ENCODE measurements around the gene CTDNEP1.

The CTDNEP1 gene

DNA sequence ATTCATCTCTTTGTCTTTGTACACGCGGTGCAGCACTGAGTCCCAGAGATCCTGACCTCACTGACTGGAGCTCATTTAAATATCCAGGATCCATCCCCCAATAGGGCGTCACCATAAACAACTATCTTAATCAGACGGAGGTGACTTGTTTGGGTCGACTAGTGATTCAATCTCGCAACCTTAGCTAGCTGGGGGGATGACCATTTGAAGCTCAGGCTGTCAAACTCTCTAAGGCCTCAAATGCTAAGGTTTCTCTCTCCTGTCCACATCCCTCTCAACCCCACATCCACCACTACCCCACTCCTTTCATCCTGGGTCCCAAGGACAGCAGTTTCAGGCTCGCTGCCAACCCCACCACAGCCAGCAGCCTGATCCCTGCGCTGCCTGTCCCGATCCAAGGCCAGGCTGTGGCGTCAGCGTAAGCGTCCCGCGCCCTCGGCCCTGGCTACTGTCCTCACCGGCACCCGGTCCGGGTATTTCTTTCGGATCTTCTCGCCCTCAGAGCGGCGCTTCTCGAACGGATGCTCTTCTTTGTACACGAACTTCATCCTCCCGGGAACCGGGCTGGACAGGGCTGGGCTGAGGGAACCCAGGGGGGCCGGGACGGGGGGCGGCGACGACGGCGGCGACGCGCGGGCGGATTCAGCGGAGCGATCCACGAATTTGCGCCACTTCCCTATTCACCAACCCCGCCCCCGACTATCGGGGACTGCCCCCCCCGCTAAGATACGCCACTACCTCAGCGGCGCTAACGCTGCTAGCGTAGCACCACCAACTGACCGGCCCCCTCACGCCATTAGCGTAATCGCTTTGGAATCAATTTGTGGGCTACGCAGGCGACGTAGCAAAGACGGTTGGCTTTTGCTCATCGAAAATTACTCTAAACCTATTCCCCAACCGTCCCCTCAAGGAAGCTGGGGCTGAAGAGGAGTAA, 9.5 kb downstream of the CTDNEP1 start, which contains the start of gene GABARAP:
Gene GABARAP, minus strand, starts transcription at position 667 of the 934 bp plus-strand sequence. Its CDS starts 119 bp downstream, at position 548.
- peak within 1 kb of the TSS; percentile 92 for H3K4me2 ChIP-seq (ENCODE audit: low read depth, low read length, poor library complexity, severe bottlenecking)
- H3K4me3 ChIP-seq (ENCODE audit: insufficient read depth, low read length, poor library complexity, severe bottlenecking) = peak within 1 kb of the TSS; percentile 90
- no peaks in the 10 kb centered on the region for H3K27me3 ChIP-seq (ENCODE audit: low read length)
- peaks cover 4% of the 10 kb centered on the region; the same call in 1 of the 2 replicates for H4K20me1 ChIP-seq (ENCODE audit: low read depth, low read length)
- TF ChIP-seq, protein P1, sequence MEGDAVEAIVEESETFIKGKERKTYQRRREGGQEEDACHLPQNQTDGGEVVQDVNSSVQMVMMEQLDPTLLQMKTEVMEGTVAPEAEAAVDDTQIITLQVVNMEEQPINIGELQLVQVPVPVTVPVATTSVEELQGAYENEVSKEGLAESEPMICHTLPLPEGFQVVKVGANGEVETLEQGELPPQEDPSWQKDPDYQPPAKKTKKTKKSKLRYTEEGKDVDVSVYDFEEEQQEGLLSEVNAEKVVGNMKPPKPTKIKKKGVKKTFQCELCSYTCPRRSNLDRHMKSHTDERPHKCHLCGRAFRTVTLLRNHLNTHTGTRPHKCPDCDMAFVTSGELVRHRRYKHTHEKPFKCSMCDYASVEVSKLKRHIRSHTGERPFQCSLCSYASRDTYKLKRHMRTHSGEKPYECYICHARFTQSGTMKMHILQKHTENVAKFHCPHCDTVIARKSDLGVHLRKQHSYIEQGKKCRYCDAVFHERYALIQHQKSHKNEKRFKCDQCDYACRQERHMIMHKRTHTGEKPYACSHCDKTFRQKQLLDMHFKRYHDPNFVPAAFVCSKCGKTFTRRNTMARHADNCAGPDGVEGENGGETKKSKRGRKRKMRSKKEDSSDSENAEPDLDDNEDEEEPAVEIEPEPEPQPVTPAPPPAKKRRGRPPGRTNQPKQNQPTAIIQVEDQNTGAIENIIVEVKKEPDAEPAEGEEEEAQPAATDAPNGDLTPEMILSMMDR (IDR thresholded peaks at IDR 0.05; ENCODE audit: insufficient read depth, low read length, poor library complexity, severe bottlenecking) = no peak
- TF ChIP-seq EZH2phosphoT487 (conservative IDR thresholded peaks at IDR 0.05; ENCODE audit: low read length) = no peak
- no peaks in the 10 kb centered on the region for H3K9me3 ChIP-seq (ENCODE audit: insufficient read depth, low read length)
- H3K36me3 ChIP-seq (ENCODE audit: low read length) = no peaks in the 10 kb centered on the region; the same call in 1 of the 2 replicates
- no peaks in the 10 kb centered on the region for H3K9me2 ChIP-seq (replicated peaks; ENCODE audit: insufficient read depth, low read length)
- peak within 1 kb of the TSS; percentile 76 for H2AFZ ChIP-seq (ENCODE audit: low read depth, low read length, severe bottlenecking)
- peak within 1 kb of the TSS; percentile 84 for H3K27ac ChIP-seq (ENCODE audit: low read depth, low read length)
- peaks cover 50% of the 10 kb centered on the region for H3F3A ChIP-seq (ENCODE audit: insufficient read depth)
- peak within 1 kb of the TSS; percentile 97 for H3K9ac ChIP-seq (ENCODE audit: low read length)
- H3K79me2 ChIP-seq (ENCODE audit: insufficient read depth, low read length) = peaks cover 37% of the 10 kb centered on the region

DNA sequence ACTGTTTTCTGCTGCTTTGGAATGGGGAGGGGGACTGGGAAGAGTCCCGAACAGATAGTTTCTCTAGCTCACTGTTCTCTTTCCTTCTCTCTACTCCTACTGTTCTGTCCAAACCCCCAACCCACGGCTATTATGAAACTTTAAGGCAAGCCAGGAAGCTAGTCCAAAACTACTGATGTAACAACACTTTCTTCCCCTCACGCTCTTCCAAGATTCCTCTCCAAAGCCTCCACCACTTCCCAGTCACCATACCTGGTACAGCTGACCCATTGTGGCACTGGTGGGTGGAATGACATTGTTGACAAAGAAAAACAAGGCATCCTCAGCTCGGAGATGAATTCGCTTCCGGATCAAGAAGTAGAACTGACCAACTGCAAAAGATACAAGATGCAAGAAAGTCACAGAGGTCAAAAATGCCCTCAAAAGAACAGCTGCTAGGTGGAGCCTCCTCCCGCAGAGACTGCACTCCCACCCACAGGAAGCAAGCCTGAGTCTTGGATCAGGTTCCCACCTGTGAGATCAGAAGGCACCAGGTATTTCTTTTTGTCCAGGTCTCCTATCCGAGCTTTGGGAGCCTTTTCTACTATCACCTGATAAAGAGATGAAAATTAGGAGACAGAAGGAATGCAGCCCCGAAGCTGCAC, 10.3 kb downstream of the CTDNEP1 start:
- peak overlapping the region; percentile 92 for H3K4me2 ChIP-seq (ENCODE audit: low read depth, low read length, poor library complexity, severe bottlenecking)
- H3K36me3 ChIP-seq (ENCODE audit: low read length) = no peaks in the 10 kb centered on the region; the same call in 1 of the 2 replicates
- H3K27me3 ChIP-seq (ENCODE audit: low read length) = no peaks in the 10 kb centered on the region
- peaks cover 6% of the 10 kb centered on the region; the same call in 1 of the 2 replicates for H4K20me1 ChIP-seq (ENCODE audit: low read depth, low read length)
- no peaks in the 10 kb centered on the region for H3K9me2 ChIP-seq (replicated peaks; ENCODE audit: insufficient read depth, low read length)
- H3K9ac ChIP-seq (ENCODE audit: low read length) = peak overlapping the region; percentile 97
- H3K27ac ChIP-seq (ENCODE audit: low read depth, low read length) = peak overlapping the region; percentile 84
- H2AFZ ChIP-seq (ENCODE audit: low read depth, low read length, severe bottlenecking) = no peak overlapping the region
- no peaks in the 10 kb centered on the region for H3K9me3 ChIP-seq (ENCODE audit: insufficient read depth, low read length)
- H3K79me2 ChIP-seq (ENCODE audit: insufficient read depth, low read length) = peaks cover 33% of the 10 kb centered on the region
- peaks cover 54% of the 10 kb centered on the region for H3F3A ChIP-seq (ENCODE audit: insufficient read depth)
- H3K4me3 ChIP-seq (ENCODE audit: insufficient read depth, low read length, poor library complexity, severe bottlenecking) = peak overlapping the region; percentile 90
- no peak for TF ChIP-seq EZH2phosphoT487 (conservative IDR thresholded peaks at IDR 0.05; ENCODE audit: low read length)
- TF ChIP-seq, protein P1 (IDR thresholded peaks at IDR 0.05; ENCODE audit: insufficient read depth, low read length, poor library complexity, severe bottlenecking) = no peak

DNA sequence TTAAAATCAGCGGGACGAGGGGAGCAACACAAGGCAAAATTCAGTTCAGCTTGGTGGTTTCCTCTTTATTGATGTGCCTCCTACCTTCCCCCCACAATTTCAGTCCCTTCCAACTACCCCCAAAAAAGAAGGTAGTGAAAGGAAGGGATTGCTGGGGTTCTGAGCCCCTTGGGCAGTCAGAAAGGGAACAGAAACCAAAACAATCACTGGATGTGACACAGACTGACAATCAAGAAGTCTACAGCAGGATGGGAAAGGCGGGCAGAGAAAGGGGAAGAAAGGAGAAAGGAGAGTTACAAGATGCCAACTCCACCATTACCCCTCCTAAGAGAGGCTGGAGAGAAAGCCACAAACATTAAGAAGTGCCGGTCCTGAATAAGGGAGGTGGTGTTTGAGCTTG, 11.2 kb downstream of the CTDNEP1 start:
- no peaks in the 10 kb centered on the region for H3K27me3 ChIP-seq (ENCODE audit: low read length)
- peak overlapping the region; percentile 97 for H3K9ac ChIP-seq (ENCODE audit: low read length)
- peak overlapping the region; percentile 84 for H3K27ac ChIP-seq (ENCODE audit: low read depth, low read length)
- peak overlapping the region; percentile 90 for H3K4me3 ChIP-seq (ENCODE audit: insufficient read depth, low read length, poor library complexity, severe bottlenecking)
- peak overlapping the region; percentile 92 for H3K4me2 ChIP-seq (ENCODE audit: low read depth, low read length, poor library complexity, severe bottlenecking)
- no peaks in the 10 kb centered on the region for H3K9me2 ChIP-seq (replicated peaks; ENCODE audit: insufficient read depth, low read length)
- H3K9me3 ChIP-seq (ENCODE audit: insufficient read depth, low read length) = no peaks in the 10 kb centered on the region
- TF ChIP-seq, protein P1 (IDR thresholded peaks at IDR 0.05; ENCODE audit: insufficient read depth, low read length, poor library complexity, severe bottlenecking) = no peak
- no peak for TF ChIP-seq EZH2phosphoT487 (conservative IDR thresholded peaks at IDR 0.05; ENCODE audit: low read length)
- no peaks in the 10 kb centered on the region for H3K36me3 ChIP-seq (ENCODE audit: low read length)
- H3K79me2 ChIP-seq (ENCODE audit: insufficient read depth, low read length) = peaks cover 32% of the 10 kb centered on the region
- H2AFZ ChIP-seq (ENCODE audit: low read depth, low read length, severe bottlenecking) = no peak overlapping the region
- peaks cover 55% of the 10 kb centered on the region for H3F3A ChIP-seq (ENCODE audit: insufficient read depth)
- peaks cover 6% of the 10 kb centered on the region; the same call in 1 of the 2 replicates for H4K20me1 ChIP-seq (ENCODE audit: low read depth, low read length)
